GM13977 (cell line): ENCODE results near the gene NFKBIA.
"Not testable (repeated sequence)": the region's sequence is repeated elsewhere in the genome, so short reads cannot be mapped to it uniquely, and the experiment has no call there.

Experiments used
- DNase-seq: peaks from one replicate; pipeline ENCODE4 v3.0.0; 2012; ENCODE audit warnings: low spot score
- in situ Hi-C: fragments of 300-500 bp; cut with MboI; formaldehyde crosslinking; loops from one replicate; pipeline ENCODE4 v1.12.0; 2022; ENCODE audit warnings: low sequenced_read_pairs, low pct_unique_long_range_greater_than_20kb, mixed read lengths, inconsistent platforms; ENCODE audit not compliant: unreplicated experiment
- TF ChIP-seq, protein P1 (sequence below): IDR thresholded peaks from 2 replicates; pipeline ENCODE4 v1.5.1; 2012; ENCODE audit warnings: mild to moderate bottlenecking, control low read depth; ENCODE audit not compliant: insufficient read depth; ENCODE audit errors: extremely low read depth, missing control alignments

The NFKBIA gene

DNA sequence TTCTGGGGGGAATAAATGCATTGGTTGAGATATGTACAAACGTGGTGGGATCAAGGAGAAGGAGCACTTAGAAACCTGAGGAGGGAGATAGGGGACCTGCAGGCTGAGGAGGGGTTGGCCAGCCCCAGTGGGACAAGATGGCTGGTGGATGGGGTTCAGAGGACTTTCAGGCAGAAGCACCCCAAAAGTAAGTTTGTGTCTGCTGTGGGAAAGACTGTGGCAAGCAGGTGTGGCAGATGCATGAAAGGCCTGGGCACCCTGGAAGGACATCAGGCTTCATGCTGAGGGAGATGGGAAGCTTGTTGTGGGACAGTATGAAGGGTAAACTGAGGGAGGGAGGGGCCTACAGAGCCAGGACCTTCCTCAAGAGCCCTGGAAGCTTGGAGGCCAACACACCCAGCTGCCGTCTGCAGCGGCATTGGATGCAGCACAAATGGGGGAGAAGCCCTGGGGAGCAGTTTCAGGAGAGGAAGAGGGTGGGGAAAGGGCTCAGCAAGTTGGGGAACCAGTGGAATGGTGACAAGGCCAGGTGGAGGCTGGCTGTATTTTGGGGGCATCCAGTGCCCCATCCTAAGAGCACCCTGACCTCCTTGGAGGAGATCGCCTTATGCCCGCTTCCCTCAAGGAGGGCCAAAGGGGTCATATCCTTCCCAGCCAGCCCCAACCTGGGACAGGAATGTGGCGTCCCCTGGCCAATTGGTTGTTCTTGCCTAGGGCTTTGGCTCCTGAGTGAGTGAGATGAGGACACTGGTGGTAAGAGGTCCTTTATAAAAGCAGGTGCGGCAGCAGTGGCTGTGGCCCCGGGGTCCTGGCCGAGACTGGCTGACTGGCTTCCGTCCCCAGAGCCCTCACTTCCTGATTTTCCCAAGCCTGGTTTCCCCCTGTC, 20.7 kb downstream of the NFKBIA start:
- TF ChIP-seq, protein P1, sequence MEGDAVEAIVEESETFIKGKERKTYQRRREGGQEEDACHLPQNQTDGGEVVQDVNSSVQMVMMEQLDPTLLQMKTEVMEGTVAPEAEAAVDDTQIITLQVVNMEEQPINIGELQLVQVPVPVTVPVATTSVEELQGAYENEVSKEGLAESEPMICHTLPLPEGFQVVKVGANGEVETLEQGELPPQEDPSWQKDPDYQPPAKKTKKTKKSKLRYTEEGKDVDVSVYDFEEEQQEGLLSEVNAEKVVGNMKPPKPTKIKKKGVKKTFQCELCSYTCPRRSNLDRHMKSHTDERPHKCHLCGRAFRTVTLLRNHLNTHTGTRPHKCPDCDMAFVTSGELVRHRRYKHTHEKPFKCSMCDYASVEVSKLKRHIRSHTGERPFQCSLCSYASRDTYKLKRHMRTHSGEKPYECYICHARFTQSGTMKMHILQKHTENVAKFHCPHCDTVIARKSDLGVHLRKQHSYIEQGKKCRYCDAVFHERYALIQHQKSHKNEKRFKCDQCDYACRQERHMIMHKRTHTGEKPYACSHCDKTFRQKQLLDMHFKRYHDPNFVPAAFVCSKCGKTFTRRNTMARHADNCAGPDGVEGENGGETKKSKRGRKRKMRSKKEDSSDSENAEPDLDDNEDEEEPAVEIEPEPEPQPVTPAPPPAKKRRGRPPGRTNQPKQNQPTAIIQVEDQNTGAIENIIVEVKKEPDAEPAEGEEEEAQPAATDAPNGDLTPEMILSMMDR: no peak
- in situ Hi-C loops: no loop called here
- no peak for DNase-seq

DNA sequence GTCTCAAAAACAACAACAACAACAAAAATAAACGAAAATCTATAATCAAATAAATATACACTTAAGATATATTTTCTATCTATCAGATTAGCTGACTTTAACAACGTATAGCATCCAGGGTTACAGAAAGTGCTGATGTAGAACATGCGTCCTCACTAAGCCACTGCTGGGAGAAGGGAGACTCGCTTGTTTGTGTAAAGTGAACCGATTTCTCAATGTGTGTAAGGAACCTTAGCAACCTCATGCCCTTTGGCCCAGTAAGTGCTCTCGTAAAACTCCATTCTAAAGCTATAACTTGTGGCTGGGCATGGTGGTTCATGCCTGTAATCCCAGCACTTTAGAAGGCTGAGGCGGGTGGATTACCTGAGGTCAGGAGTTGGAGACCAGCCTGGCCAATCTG, 23.8 kb downstream of the NFKBIA start:
- DNase-seq: no peak
- TF ChIP-seq, protein P1: no peak
- in situ Hi-C loops: no loop called here

DNA sequence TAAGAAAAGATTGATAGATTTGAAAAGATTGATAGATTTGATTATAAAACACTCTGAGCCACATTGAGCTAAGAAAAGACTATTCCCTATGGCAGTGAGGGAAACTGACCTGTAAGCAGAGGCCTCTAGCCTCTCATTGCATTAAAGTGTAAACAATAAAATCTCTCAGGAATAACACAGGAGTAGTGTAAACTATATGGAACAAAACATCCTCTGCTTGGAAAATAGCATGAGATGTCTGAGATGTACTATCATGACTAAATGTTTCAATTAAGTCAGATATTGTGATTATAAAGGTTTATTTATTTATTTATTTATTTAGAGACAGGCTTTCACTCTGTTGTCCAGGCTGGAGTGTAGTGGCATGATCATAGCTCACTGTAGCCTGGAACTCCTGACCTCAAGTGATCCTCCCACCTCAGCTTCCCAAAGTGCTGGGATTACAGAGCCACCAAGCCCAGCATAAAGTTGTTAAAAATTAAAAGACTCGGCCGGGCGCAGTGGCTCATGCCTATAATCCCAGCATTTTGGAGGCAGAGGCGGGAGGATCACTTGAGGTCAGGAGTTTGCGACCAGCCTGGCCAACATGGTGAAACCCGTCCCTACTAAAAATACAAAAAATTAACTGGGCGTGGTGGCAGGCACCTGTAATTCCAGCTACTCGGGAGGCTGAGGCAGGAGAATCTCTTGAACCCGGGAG, 25.2 kb downstream of the NFKBIA start:
- in situ Hi-C loops, DNase-seq: not testable (repeated sequence)

DNA sequence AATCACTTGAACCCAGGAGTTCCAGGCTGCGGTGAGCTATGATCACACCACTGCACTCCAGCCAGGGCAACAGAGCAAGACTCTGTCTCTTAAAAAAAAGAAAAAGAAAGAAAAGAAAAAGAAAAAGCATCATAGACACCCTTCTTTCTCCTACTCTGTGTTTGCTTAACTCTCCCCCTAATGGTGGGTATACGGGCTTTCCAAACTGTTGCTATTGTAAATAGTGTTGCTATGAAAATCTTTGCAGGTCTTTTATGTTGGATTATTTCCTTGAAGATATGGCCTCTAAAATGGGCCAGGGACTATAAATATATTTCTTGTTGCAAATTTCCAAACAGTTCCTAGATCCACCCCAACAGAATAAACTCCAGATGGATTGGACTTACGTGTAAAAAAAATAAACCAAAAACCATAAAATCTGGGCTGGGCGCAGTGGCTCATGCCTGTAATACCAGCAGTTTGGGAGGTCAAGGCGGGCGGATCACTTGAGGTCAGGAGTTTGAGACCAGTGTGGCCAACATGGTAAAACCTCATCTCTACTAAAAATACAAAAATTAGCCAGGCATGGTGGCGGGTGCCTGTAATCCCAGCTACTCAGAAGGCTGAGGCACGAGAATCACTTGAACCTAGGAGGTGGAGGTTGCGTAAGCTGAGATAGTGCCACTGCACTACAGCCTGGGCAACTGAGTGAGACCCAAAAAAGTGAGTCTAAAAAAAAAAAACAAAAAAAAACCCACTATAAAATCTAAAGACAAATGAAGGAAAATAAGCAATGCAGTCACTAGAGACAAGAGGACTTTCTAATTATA, 25.9 kb downstream of the NFKBIA start:
- no peak for DNase-seq
- TF ChIP-seq, protein P1: no peak
- in situ Hi-C loops: no loop called here

DNA sequence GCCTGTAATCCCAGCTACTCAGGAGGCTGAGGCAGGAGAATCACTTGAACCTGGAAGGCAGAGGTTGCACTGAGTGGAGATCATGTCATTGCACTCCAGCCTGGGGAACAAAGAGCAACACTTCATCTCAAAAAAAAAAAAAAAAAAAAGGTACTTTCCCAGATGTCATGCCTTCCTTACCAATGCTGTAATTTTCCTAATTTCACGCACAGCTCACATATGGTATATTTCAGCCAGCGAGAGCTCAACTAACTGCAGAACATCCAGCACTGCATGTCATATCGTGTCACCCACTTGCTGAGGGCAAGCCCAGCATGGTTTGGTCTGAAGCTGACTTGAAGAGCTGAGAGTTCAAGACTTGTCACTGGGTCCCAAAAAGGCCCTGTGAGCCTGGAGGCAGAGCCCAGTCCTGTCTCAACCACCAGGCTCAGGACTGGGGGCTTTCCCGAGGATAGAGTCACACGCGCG, 29.0 kb downstream of the NFKBIA start:
- in situ Hi-C loops: no loop called here
- TF ChIP-seq, protein P1: no peak
- no peak for DNase-seq

DNA sequence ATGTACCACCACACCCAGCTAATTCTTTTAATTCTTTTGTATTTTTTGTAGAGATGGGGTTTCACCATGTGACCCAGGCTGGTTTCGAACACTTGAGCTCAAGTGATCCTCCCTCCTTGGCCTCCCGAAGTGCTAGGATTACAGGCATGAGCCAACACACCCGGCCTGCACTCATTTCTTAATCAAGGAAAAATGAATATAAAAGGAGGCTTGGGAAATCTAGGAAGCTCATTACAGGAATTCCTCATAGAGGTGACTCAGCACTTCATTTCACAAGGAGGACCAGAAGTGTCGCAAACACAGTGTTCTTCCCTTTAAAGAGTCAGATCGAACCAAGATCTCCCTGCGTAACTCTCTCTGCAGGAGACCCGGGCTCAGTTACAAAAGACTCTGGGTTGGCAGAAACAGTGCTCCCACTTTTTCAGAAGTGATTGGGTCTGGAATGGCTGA, 30.3 kb downstream of the NFKBIA start:
- in situ Hi-C loops: no loop called here
- no peak for DNase-seq
- TF ChIP-seq, protein P1: no peak

DNA sequence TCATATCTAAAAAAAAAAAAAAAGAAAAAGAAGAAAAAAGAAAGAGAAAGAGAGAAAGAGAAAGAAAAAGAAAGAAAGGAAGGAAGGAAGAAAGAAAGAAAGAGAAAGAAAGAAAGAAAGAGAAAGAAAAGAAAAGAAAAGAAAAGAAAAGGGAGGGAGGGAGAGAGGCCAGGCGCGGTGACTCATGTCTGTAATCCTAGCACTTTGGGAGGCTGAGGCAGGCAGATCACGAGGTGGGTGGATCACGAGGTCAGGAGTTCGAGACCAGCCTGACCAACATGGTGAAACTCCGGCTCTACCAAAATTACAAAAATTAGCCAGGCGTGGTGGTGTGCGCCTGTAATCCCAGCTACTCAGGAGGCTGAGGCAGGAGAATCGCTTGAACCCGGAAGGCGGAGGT, 31.3 kb downstream of the NFKBIA start:
- in situ Hi-C loops, DNase-seq: not testable (repeated sequence)
